Activated CD8-positive, alpha-beta T cell treated with anti-CD3 and anti-CD28 coated beads for 36 hours (primary cell): ENCODE data around the gene C7orf25. TPM values are rescaled to one million over a fixed set of nuclear protein-coding genes. Genes with fewer than 3 reads are reported as not detected.
A peak's percentile ranks its signal among the peaks of the same experiment; 100 is the strongest.

Experiments
- ATAC-seq: fragments of 200-7000 bp; cut with Tn5 transposase; one replicate; pipeline ENCODE4 v1.10.0; 2021; ENCODE audit warnings: mild to moderate bottlenecking, moderate library complexity
- CTCF ChIA-PET: fragments of 350-600 bp; sonication (Branson Sonifier 250); formaldehyde crosslinking; loops from one replicate; lab custom pipeline; 2021; ENCODE audit warnings: antibody characterized with exemption; lab: Charles Lee
- POLR2A ChIA-PET: fragments of 350-600 bp; sonication (Branson Sonifier 250); formaldehyde crosslinking; loops from one replicate; lab custom pipeline; 2021; ENCODE audit warnings: antibody characterized with exemption; lab: Charles Lee
- DNase-seq: peaks from one replicate; pipeline ENCODE4 v3.0.0-alpha.2; 2020
- H3K27ac Mint-ChIP-seq: one replicate; pipeline ENCODE4 v1.8.0; 2021; ENCODE audit warnings: mild to moderate bottlenecking, mixed read lengths
- H3K27me3 Mint-ChIP-seq: one replicate; pipeline ENCODE4 v1.8.0; 2021; ENCODE audit warnings: mixed read lengths
- H3K36me3 Mint-ChIP-seq: one replicate; pipeline ENCODE4 v1.8.0; 2021; ENCODE audit warnings: low read depth, mixed read lengths
- H3K4me1 Mint-ChIP-seq: one replicate; pipeline ENCODE4 v1.8.0; 2021; ENCODE audit warnings: low read depth, mixed read lengths
- H3K4me3 Mint-ChIP-seq: one replicate; pipeline ENCODE4 v1.8.0; 2021; ENCODE audit warnings: mild to moderate bottlenecking, moderate library complexity, mixed read lengths
- H3K9me3 Mint-ChIP-seq: one replicate; pipeline ENCODE4 v1.8.0; 2021; ENCODE audit warnings: mixed read lengths
- CTCF ChIP-seq: fragments of 200-600 bp; IDR thresholded peaks from one replicate; pipeline ENCODE4 v1.8.0; 2022; ENCODE audit warnings: antibody characterized with exemption, mild to moderate bottlenecking
- intact Hi-C: fragments of 100-400 bp; cut with micrococcal nuclease; formaldehyde crosslinking; loops from one replicate; pipeline ENCODE4 v1.10.0; 2022
- total RNA-seq, 2 experiments: library from RNA; stranded (reverse); gene quantifications; one replicate each; pipeline ENCODE4 v1.2.3, GENCODE V29; 2021

The C7orf25 gene
- total RNA-seq, 2 experiments from 2014 or later = 2.4 to 3.4 TPM

GRCh38 chr7:42931447-42931833 is 19.6 kb upstream of the C7orf25 start:
- intact Hi-C loops = loop anchor here (2.0 kb wide), 1 partner anchor 19 kb away; the partner anchor contains the start of gene C7orf25
- Mint-ChIP-seq H3K27ac (peak overlapping the region; percentile 100), H3K36me3 (peaks cover 46% of the 10 kb centered on the region), H3K9me3 (no peaks in the 10 kb centered on the region), H3K4me1 (peaks cover 63% of the 10 kb centered on the region), H3K4me3 (peak overlapping the region; percentile 100), H3K27me3 (no peaks in the 10 kb centered on the region)
- ChIA-PET CTCF (interaction anchor here (0.7 to 3.4 kb wide), 5 partner anchors 10 to 751 kb away, joined by 3 to 28 read pairs (median 4); no protein-coding TSS in a partner anchor), POLR2A (interaction anchor here (1.0 to 6.6 kb wide), 5 partner anchors 10 to 34 kb away, joined by 3 to 57 read pairs (median 13); partner anchors contain the start of gene C7orf25)
- DNase-seq (peak; percentile 24), ATAC-seq (no peak)
- TF ChIP-seq CTCF = no peak

GRCh38 chr7:42930889-42931288 is 19.0 kb upstream of the C7orf25 start:
- ChIA-PET CTCF (interaction anchor here (1.1 to 3.4 kb wide), 6 partner anchors 8 to 752 kb away, joined by 3 to 28 read pairs (median 4); no protein-coding TSS in a partner anchor), POLR2A (interaction anchor here (1.1 to 6.6 kb wide), 4 partner anchors 10 to 21 kb away, joined by 5 to 57 read pairs (median 17); partner anchors contain the start of gene C7orf25)
- H3K9me3 Mint-ChIP-seq = no peaks in the 10 kb centered on the region
- peak overlapping the region; percentile 100 for H3K4me3 Mint-ChIP-seq
- H3K27me3 Mint-ChIP-seq = no peaks in the 10 kb centered on the region
- H3K4me1 Mint-ChIP-seq = peaks cover 62% of the 10 kb centered on the region
- H3K27ac Mint-ChIP-seq = peak overlapping the region; percentile 100
- intact Hi-C loops = loop anchor here (2.0 kb wide), 1 partner anchor 18 kb away; the partner anchor contains the start of gene C7orf25
- peaks cover 46% of the 10 kb centered on the region for H3K36me3 Mint-ChIP-seq
- no peak for TF ChIP-seq CTCF
- ATAC-seq (no peak), DNase-seq (no peak)

- POLR2A ChIA-PET = interaction anchor here (6.6 kb wide), 1 partner anchor 15 kb away, joined by 57 read pairs; the partner anchor contains the start of gene C7orf25
Measured at GRCh38 chr7:42929449-42929848, 17.6 kb upstream of the C7orf25 start.

GRCh38 chr7:42928754-42929153 is 16.9 kb upstream of the C7orf25 start:
- Mint-ChIP-seq H3K27me3 (no peaks in the 10 kb centered on the region), H3K9me3 (no peaks in the 10 kb centered on the region), H3K4me1 (peaks cover 60% of the 10 kb centered on the region), H3K4me3 (peak overlapping the region; percentile 33), H3K27ac (peak overlapping the region; percentile 63), H3K36me3 (peaks cover 49% of the 10 kb centered on the region)
- no peak for TF ChIP-seq CTCF
- intact Hi-C loops = no loop called here
- DNase-seq (no peak), ATAC-seq (no peak)
- POLR2A ChIA-PET = interaction anchor here (0.8 to 6.6 kb wide), 2 partner anchors 14 to 40 kb away, joined by 3 to 57 read pairs; partner anchors contain the start of gene C7orf25
- CTCF ChIA-PET = interaction anchor here (0.9 to 2.0 kb wide), 4 partner anchors 12 to 654 kb away, joined by 3 to 12 read pairs (median 4); partner anchors contain the start of gene STK17A

More at GRCh38 chr7:42929449-42929848, 17.6 kb upstream of the C7orf25 start:
- intact Hi-C loops = no loop called here
- peaks cover 49% of the 10 kb centered on the region for H3K36me3 Mint-ChIP-seq
- TF ChIP-seq CTCF = no peak
- peak overlapping the region; percentile 63 for H3K27ac Mint-ChIP-seq
- no peaks in the 10 kb centered on the region for H3K27me3 Mint-ChIP-seq
- DNase-seq (no peak), ATAC-seq (no peak)
- no peaks in the 10 kb centered on the region for H3K9me3 Mint-ChIP-seq
- peaks cover 63% of the 10 kb centered on the region for H3K4me1 Mint-ChIP-seq
- CTCF ChIA-PET = interaction anchor here (1.1 to 2.0 kb wide), 5 partner anchors 9 to 147 kb away, joined by 3 to 12 read pairs (median 4); no protein-coding TSS in a partner anchor
- peak overlapping the region; percentile 100 for H3K4me3 Mint-ChIP-seq

GRCh38 chr7:42926204-42926603 is 14.3 kb upstream of the C7orf25 start:
- intact Hi-C loops = no loop called here
- Mint-ChIP-seq H3K27ac (no peak overlapping the region), H3K9me3 (no peaks in the 10 kb centered on the region), H3K4me3 (no peak overlapping the region), H3K27me3 (no peaks in the 10 kb centered on the region), H3K36me3 (peaks cover 58% of the 10 kb centered on the region), H3K4me1 (peaks cover 58% of the 10 kb centered on the region)
- CTCF ChIA-PET = interaction anchor here (0.9 kb wide), 2 partner anchors 15 to 335 kb away, joined by 3 to 4 read pairs; no protein-coding TSS in a partner anchor
- ATAC-seq (no peak), DNase-seq (no peak)
- TF ChIP-seq CTCF = no peak
- POLR2A ChIA-PET = interaction anchor here (1.0 kb wide), 1 partner anchor 11 kb away, joined by 3 read pairs; no protein-coding TSS in a partner anchor
